Keratinocyte (primary cell): ENCODE results near the gene SLC17A9. TPM values are rescaled to one million over a fixed set of nuclear protein-coding genes. Genes with fewer than 3 reads are reported as not detected.

Source experiments
- DNase-seq: peaks from one replicate; pipeline ENCODE4 v3.0.0-alpha.2; 2011; ENCODE audit warnings: low read depth, missing footprints, low spot score
- FAIRE-seq: peaks from 2 replicates; lab custom pipeline; 2011; peaks lifted over from hg19 to GRCh38; lab: Jason Lieb, UNC
- H2AFZ ChIP-seq: 2 replicates; pipeline ENCODE4 v1.6.0; 2012; ENCODE audit warnings: low read length, control low read depth, inconsistent platforms; ENCODE audit not compliant: control insufficient read depth
- H3K27ac ChIP-seq: 2 replicates; pipeline ENCODE4 v1.5.1; 2011; ENCODE audit warnings: low read length; ENCODE audit not compliant: control insufficient read depth, insufficient read depth
- H3K27me3 ChIP-seq: 3 replicates; pipeline ENCODE4 v1.6.0; 2011; ENCODE audit warnings: low read length; ENCODE audit not compliant: control insufficient read depth, insufficient read depth; ENCODE audit errors: extremely low read depth
- H3K36me3 ChIP-seq, 2 experiments: 2 replicates in 1 of 2; 3 replicates in 1 of 2; pipeline ENCODE4 v1.5.1; 2011; ENCODE audit warnings: low read length in 2 of 2, mild to moderate bottlenecking in 1 of 2; ENCODE audit not compliant: control insufficient read depth in 2 of 2, insufficient read depth in 2 of 2; ENCODE audit errors: extremely low read depth in 1 of 2
- H3K4me1 ChIP-seq: 3 replicates; pipeline ENCODE4 v1.5.1; 2011; ENCODE audit warnings: low read length; ENCODE audit not compliant: control insufficient read depth, insufficient read depth; ENCODE audit errors: extremely low read depth
- H3K4me2 ChIP-seq: 3 replicates; pipeline ENCODE4 v1.6.0; 2011; ENCODE audit warnings: low read depth, low read length; ENCODE audit not compliant: control insufficient read depth, insufficient read depth; ENCODE audit errors: extremely low read depth
- H3K4me3 ChIP-seq, 3 experiments: fragments of 200-600 bp in 1 of 3; sonication (generic) in 1 of 3; 2 replicates in 2 of 3; 3 replicates in 1 of 3; pipeline ENCODE4 v1.5.1; 2011 to 2016; ENCODE audit warnings: low read length in 3 of 3, mild to moderate bottlenecking in 3 of 3, control low read depth in 2 of 3, inconsistent platforms in 1 of 3, low read depth in 1 of 3, mixed read lengths in 1 of 3, mixed run types in 1 of 3, moderate library complexity in 1 of 3; ENCODE audit not compliant: control insufficient read depth in 2 of 3, insufficient read depth in 2 of 3; ENCODE audit errors: extremely low read depth in 1 of 3
- H3K79me2 ChIP-seq: 2 replicates; pipeline ENCODE4 v1.6.0; 2012; ENCODE audit warnings: low read length; ENCODE audit not compliant: control insufficient read depth, insufficient read depth
- H3K9ac ChIP-seq: 3 replicates; pipeline ENCODE4 v1.6.0; 2011; ENCODE audit warnings: low read length; ENCODE audit not compliant: control insufficient read depth, insufficient read depth; ENCODE audit errors: extremely low read depth
- H3K9me1 ChIP-seq: 3 replicates; pipeline ENCODE4 v1.6.0; 2011; ENCODE audit warnings: low read length; ENCODE audit not compliant: control insufficient read depth, insufficient read depth; ENCODE audit errors: extremely low read depth
- H3K9me3 ChIP-seq: 2 replicates; pipeline ENCODE4 v1.5.1; 2012; ENCODE audit warnings: low read depth, low read length; ENCODE audit not compliant: control insufficient read depth
- H4K20me1 ChIP-seq: 3 replicates; pipeline ENCODE4 v1.6.0; 2011; ENCODE audit warnings: low read length; ENCODE audit not compliant: control insufficient read depth, insufficient read depth; ENCODE audit errors: extremely low read depth
- CTCF ChIP-seq, 3 experiments: IDR thresholded peaks in 1 of 3; conservative IDR thresholded peaks in 1 of 3; optimal IDR thresholded peaks in 1 of 3; 2 replicates in 2 of 3; 3 replicates in 1 of 3; pipeline versions ENCODE3 to v1.5.1; 2011; ENCODE audit warnings: low read length in 3 of 3, mild to moderate bottlenecking in 3 of 3, moderate library complexity in 2 of 3, control low read depth in 1 of 3, inconsistent platforms in 1 of 3; ENCODE audit not compliant: insufficient read depth in 2 of 3; ENCODE audit errors: extremely low read depth in 1 of 3
- EZH2 ChIP-seq: IDR thresholded peaks from one replicate; pipeline ENCODE4 v1.6.1; 2012; ENCODE audit warnings: inconsistent platforms, mild to moderate bottlenecking, low read length, moderate library complexity
- dilution Hi-C: fragments of 300-500 bp; cut with MboI; formaldehyde crosslinking; loops from one replicate; pipeline ENCODE4 v1.7.0; 2020; ENCODE audit warnings: low sequenced_read_pairs; ENCODE audit not compliant: extremely low pct_ligation_motif_present
- polyA plus RNA-seq, 5 experiments: library from polyadenylated mRNA; depleted of rRNA in 3 of 5; stranded (reverse) in 3 of 5; stranded (forward) in 1 of 5; unstranded in 1 of 5; fragments of >200 nt; gene quantifications; 1 replicate in 1 of 5; 2 replicates in 3 of 5; 3 replicates in 1 of 5; pipeline versions ENCODE4 v1.2.1 to v1.2.3, GENCODE V29; 2011 to 2012; ENCODE audit warnings: missing spikeins in 2 of 5, low read depth in 1 of 5, low replicate concordance in 1 of 5

The SLC17A9 gene
- polyA plus RNA-seq, 1 donor (not counting 4 experiments of a cell fraction or from before 2014, with no cell fraction given): not detected

GRCh38 chr20:62998449-62998848 is 45.9 kb downstream of the SLC17A9 start:
- H3K4me3 ChIP-seq: no peak overlapping the region
- no peaks in the 10 kb centered on the region for H3K9me1 ChIP-seq
- H3K9me3 ChIP-seq: no peaks in the 10 kb centered on the region
- H3K36me3 ChIP-seq: no peaks in the 10 kb centered on the region
- no peaks in the 10 kb centered on the region for H3K79me2 ChIP-seq
- no peaks in the 10 kb centered on the region for H4K20me1 ChIP-seq
- dilution Hi-C loops: no loop called here
- no peak for TF ChIP-seq CTCF (optimal IDR thresholded peaks at IDR 0.05 in 1 of 3, IDR thresholded peaks at IDR 0.05 in 1 of 3, conservative IDR thresholded peaks at IDR 0.05 in 1 of 3; ENCODE audit: extremely low read depth in 1 of 3, insufficient read depth in 2 of 3, low read length in 3 of 3)
- no peak for TF ChIP-seq EZH2
- FAIRE-seq (no peak), DNase-seq (no peak)
- H3K27me3 ChIP-seq: peaks cover 79% of the 10 kb centered on the region
- no peak overlapping the region for H3K4me2 ChIP-seq
- no peak overlapping the region for H3K27ac ChIP-seq
- H3K9ac ChIP-seq: no peak overlapping the region
- no peaks in the 10 kb centered on the region for H3K4me1 ChIP-seq
- no peak overlapping the region for H2AFZ ChIP-seq

- dilution Hi-C loops: no loop called here
Measured at GRCh38 chr20:62999580-62999979, 47.1 kb downstream of the SLC17A9 start.

More at GRCh38 chr20:62999580-62999979, 47.1 kb downstream of the SLC17A9 start:
- no peak for TF ChIP-seq EZH2
- TF ChIP-seq CTCF (optimal IDR thresholded peaks at IDR 0.05 in 1 of 3, IDR thresholded peaks at IDR 0.05 in 1 of 3, conservative IDR thresholded peaks at IDR 0.05 in 1 of 3; ENCODE audit: extremely low read depth in 1 of 3, insufficient read depth in 2 of 3, low read length in 3 of 3): no peak
- H3K9ac ChIP-seq: no peak overlapping the region
- H3K27me3 ChIP-seq: peaks cover 78% of the 10 kb centered on the region
- H3K4me3 ChIP-seq: no peak overlapping the region
- H3K79me2 ChIP-seq: no peaks in the 10 kb centered on the region
- H3K4me2 ChIP-seq: no peak overlapping the region
- no peak overlapping the region for H2AFZ ChIP-seq
- FAIRE-seq (no peak), DNase-seq (no peak)
- no peaks in the 10 kb centered on the region for H4K20me1 ChIP-seq
- H3K9me1 ChIP-seq: no peaks in the 10 kb centered on the region
- H3K27ac ChIP-seq: no peak overlapping the region
- H3K4me1 ChIP-seq: no peaks in the 10 kb centered on the region
- no peaks in the 10 kb centered on the region for H3K36me3 ChIP-seq
- H3K9me3 ChIP-seq: no peaks in the 10 kb centered on the region
